Jurkat, Clone E6-1 (cell line): ENCODE results near the gene DAPK1.

Experiments
- DNase-seq: peaks from one replicate; pipeline ENCODE4 v3.0.0-alpha.2; 2011; ENCODE audit warnings: low read depth, low spot score
- H3K4me3 ChIP-seq: 2 replicates; pipeline ENCODE4 v1.5.1; 2011; ENCODE audit warnings: mild to moderate bottlenecking, low read length, control low read depth, moderate library complexity

Gene DAPK1

GRCh38 chr9:87712801-87713277, 215.2 kb downstream of the DAPK1 start:
- no peak for DNase-seq
- H3K4me3 ChIP-seq = no peak overlapping the region

DNA sequence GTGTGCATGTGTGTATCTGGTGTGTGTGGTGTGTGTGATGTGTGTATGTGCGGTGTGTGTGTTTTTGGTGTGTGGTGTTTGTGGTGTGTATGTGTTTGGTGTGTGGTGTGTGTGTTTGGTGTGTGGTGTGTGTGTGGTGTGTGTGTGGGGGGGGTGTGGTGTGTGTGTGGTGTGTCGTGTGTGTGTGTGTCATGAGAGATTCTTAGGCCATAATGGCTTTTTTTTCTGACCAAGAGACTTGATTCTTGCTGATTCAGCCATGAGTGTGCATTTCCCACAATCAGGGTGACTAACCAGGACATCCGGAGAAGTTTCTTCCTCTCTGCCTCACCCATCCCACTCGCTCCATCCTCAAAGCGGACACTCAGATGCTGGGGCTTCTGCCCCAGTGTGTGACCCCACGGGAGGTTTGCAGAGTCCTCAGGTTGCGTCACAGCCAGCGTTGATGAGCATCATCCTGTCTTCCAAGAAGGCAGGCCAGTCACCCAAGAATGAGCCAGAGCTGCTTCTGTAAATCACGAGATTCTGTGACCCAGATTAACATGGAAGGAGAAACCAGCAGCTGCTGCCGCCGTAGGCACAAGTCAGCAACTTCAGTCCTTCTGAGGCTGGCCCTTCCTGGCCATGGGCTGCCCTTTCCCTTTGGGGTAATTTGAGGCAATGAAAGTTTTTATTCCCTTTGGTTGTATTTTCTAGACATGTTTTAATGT, 215.8 kb downstream of the DAPK1 start:
- no peak for DNase-seq

GRCh38 chr9:87713988-87714330, 216.3 kb downstream of the DAPK1 start:
- H3K4me3 ChIP-seq = no peak overlapping the region
- DNase-seq = no peak

More for the DNA sequence above, 215.8 kb downstream of the DAPK1 start:
- H3K4me3 ChIP-seq = no peak overlapping the region

- H3K4me3 ChIP-seq = no peak overlapping the region
- no peak for DNase-seq
These were observed 217.2 kb downstream of the DAPK1 start for GRCh38 chr9:87714819-87715218.

DNA sequence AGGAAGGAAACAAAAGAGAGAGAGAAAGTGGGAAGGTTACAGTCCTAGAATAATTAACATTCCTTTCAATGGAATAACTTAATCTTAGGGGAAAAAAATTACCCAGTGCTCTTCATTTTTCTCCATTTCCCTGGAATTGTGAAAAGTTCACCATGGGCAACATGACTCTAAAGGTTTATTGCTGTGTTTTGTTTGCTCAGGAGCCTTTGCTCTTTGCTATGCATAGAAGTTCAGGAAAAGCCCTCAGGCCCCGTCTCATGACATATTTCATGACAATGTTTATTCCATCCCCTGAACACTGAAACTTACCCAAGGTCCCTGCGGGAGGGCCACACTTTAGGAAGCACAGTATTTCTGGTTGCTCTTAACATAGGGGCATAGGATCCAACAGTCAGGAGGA, 218.5 kb downstream of the DAPK1 start:
- no peak overlapping the region for H3K4me3 ChIP-seq
- DNase-seq = no peak

DNA sequence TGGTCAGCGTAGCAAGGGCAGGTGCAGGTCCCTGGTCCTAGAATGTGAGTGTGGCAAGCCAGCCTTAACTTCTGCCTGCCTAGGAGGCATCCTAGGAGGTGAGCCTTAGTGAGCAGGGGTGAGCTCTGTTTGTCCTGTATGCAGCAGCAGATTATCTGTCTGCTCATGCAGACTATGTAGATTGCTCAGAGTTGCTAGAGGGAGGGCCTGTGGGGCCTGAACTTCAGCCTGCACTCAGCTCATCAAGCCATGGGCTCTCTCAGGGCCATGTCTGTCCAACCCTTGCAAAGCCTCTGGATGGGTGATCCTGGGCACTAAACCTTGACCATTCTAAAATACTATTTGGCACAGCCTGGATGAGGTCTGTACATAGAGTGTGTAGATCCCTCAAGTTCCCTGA, 219.8 kb downstream of the DAPK1 start:
- no peak overlapping the region for H3K4me3 ChIP-seq
- no peak for DNase-seq

DNA sequence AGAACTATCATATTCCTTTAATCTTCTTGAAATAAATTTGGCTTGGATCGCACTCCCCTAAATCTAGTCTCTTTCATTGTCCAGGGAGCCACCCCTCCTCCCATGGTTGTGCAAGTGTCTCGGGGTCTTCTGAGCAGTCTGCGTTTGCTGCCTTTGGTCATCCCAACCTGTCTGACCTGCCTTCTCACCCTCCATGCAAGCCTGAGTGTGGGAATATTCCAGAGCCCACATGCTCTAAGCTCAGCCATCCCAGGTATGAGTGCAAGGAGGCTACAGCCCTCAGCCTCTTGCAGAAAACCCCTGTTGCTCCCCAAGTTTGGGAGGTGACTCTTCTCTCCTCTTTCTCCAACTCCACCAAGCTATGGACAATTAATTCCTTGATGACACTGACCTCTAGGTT, 220.6 kb downstream of the DAPK1 start:
- H3K4me3 ChIP-seq = no peak overlapping the region
- DNase-seq = no peak

GRCh38 chr9:87718852-87719612, 221.4 kb downstream of the DAPK1 start:
- no peak for DNase-seq
- no peak overlapping the region for H3K4me3 ChIP-seq

DNA sequence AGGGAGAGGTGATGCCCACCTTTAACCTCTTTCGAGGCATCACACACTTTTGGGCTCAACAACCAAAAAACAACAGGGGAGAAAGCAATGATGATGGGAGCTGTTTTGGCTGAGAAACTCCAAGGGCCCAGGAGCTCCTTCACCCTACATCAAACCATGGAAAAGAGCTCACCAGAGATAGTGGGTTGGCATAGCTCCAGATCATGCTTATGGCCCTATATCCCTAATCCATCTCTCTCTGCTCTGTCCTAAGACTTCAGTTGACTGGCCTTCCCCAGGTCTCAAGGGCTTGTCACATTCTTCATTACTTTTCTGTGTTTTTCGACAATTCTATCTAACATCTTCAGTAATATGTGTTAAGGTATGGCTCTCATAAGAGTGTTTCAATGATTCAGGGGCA, 222.5 kb downstream of the DAPK1 start:
- no peak for DNase-seq
- H3K4me3 ChIP-seq = no peak overlapping the region

DNA sequence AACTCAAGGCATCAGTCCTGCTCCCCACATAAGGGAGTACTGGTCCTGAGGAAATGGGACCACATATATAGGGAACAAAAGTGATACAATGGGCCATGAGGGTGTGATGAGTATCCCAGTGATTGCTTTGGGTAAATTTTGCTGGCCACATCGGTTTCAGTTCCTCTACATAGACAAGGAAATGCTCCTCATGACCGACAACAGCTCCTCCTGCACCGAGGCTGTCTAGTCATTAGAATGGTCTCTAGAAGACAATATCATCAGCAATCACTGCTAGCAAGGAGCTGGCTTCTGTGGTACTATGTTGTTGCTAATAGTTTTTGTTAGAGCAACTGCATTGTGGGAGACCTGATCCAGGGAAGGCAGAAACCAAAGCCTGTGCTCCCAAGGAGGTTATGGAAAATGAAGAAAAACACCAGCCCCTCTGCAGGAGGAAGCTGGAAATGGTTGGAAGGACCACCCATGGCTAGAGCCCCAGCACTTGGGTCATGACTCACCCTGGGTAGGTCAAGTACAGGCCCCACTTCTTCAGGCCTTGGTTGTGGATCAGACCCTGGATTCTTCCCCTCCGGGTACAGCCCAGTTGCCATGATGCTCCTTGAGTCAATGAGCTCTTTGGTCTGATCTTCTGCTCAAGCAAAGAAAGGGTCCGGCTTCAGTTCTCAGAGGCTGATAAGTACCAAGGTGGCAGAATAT, 224.9 kb downstream of the DAPK1 start:
- no peak for DNase-seq
- no peak overlapping the region for H3K4me3 ChIP-seq

GRCh38 chr9:87725356-87725899, 227.8 kb downstream of the DAPK1 start:
- H3K4me3 ChIP-seq = no peak overlapping the region
- no peak for DNase-seq

- DNase-seq = no peak
These were observed 228.4 kb downstream of the DAPK1 start, which contains the start of gene CTSL for GRCh38 chr9:87725900-87726709. TSS of gene CTSL (plus strand) at chr9:87726119. CDS start at chr9:87727604, 1,485 bp downstream.

GRCh38 chr9:87729246-87729645, 231.6 kb downstream of the DAPK1 start:
- H3K4me3 ChIP-seq = no peak overlapping the region
- DNase-seq = no peak

More at GRCh38 chr9:87725900-87726709, 228.4 kb downstream of the DAPK1 start, which contains the start of gene CTSL:
- H3K4me3 ChIP-seq = no peak within 1 kb of the TSS

DNA sequence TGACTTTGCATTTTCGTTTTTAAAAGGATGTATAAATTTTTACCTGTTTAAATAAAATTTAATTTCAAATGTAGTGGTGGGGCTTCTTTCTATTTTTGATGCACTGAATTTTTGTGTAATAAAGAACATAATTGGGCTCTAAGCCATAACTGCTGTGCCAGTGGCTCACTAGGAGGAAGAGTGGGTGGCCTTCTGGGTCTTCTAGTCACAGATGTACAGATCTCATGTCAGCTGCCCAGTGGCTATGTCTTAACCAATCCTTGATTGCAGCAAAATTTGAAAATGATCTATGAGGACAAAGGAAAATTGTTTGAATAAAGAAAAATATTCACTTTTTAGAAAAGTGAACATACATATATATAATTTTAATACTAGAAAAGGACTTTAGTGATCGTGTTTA, 233.7 kb downstream of the DAPK1 start:
- no peak for DNase-seq
- H3K4me3 ChIP-seq = no peak overlapping the region

DNA sequence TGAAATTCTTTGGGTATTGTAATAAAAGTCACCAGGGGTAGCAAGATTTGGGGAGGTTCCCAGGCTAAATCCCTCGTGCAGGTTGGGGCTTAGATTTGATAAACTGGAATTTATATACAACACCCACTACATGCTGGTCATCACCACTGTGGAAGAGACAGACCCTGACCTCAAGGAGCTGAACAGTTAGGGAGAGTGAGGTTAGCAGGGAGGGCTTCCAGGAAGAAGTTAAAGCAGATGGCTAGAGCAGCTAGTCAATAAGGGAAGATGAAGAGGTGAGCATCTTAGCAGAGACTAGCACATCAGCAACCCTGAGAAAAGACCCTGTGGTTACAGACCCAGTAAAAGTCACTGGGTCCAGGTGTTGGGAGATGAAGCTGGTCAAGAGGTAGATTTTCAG, 234.7 kb downstream of the DAPK1 start:
- no peak overlapping the region for H3K4me3 ChIP-seq
- no peak for DNase-seq

DNA sequence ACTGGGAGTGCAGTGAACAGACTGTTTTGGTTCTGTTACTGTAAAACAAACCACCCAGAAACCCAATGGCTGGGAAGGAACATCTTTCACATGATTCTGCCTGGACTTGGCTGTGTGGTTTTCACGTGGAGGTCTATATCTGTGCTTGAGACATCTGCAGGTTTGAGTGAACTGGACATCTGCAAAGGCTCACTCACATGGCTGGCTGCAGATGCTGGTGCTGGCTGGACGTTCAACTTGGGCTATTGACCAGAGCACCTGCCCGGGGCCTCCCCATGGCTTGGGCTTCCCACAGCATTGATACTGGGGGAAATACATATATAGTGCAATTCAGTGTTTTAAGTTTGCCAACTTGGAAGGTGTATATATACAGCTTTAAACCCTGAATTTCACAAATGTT, 235.1 kb downstream of the DAPK1 start:
- H3K4me3 ChIP-seq = no peak overlapping the region
- no peak for DNase-seq

- no peak for DNase-seq
These were observed 235.8 kb downstream of the DAPK1 start for GRCh38 chr9:87733273-87734052.

GRCh38 chr9:87734106-87734505, 236.4 kb downstream of the DAPK1 start:
- no peak overlapping the region for H3K4me3 ChIP-seq
- no peak for DNase-seq

More at GRCh38 chr9:87733273-87734052, 235.8 kb downstream of the DAPK1 start:
- no peak overlapping the region for H3K4me3 ChIP-seq
